Omental fat pad (tissue), 4 donors: ENCODE measurements around the gene SYT15. TPM values are rescaled to one million over a fixed set of nuclear protein-coding genes. Genes with fewer than 3 reads are reported as not detected.

Experiments
- ATAC-seq: fragments of 150-250 bp; one replicate; pipeline ENCODE4 v1.9.1; 2016; ENCODE audit warnings: mild to moderate bottlenecking, moderate library complexity; ENCODE audit not compliant: low FRiP score
- DNase-seq: peaks from one replicate; pipeline ENCODE4 v3.0.0-alpha.2; 2019; ENCODE audit warnings: low spot score
- total RNA-seq, 4 donors: library from RNA; depleted of rRNA; stranded (reverse); fragments of >200 nt; gene quantifications; one replicate each; pipeline ENCODE4 v1.1.0, GENCODE V29; 2016
- TF ChIP-seq, protein P1 (sequence below), 3 donors: fragments of 450-650 bp; IDR thresholded peaks; one replicate each; pipeline ENCODE4 v1.5.1; 2016 to 2017; ENCODE audit warnings: antibody characterized with exemption in 3 of 3, mild to moderate bottlenecking in 3 of 3, moderate library complexity in 2 of 3

The SYT15 gene
- total RNA-seq, 4 donors from 2014 or later, result 0.65 to 9.6 (median 2.9) TPM

DNA sequence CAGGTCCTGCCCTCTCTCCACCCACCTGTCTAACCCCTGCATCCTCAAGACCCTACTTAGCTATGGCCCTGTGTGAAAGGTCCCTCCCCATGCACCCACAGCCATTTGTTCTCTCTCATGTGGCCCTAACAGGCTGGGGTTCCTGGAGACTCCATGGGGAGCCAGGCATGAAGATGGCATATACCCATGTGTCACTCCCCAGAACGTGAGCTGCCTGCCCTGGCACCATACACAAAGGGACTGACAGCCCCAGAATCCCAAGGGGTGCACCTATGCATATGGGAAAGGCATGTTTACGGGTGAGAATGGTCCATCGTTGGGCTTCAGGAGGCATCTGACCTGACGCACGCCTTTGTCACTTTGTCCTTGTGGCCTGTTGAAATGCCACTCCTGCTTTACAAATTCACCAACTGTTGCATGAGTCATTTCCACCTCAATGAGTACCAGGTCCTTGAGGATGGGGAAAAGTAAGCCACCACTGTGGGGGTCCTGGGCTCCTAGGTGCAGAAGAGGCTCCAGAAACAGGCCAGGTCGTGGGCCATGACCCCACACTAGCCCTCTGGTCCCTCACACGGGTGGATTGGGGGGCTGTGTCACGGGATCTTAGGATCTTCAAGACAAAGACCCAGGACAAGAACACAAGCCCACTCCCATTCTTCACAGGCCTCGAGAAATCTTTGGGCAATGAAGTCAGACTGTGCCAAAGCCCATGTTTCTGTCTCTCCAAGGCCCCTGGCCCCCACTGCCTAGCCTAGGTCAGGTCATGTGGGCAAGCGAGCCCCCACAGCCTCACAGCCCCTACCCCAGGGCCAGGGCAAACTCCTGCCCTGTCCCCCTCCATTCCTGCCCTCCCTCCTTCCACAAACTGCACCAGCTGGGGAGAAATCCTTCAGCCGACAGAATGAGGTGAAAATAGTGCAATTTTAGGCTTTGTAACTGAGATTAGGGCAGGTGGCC is 31.1 kb upstream of the SYT15 start:
- DNase-seq (peak; percentile 19), ATAC-seq (no peak)
- TF ChIP-seq, protein P1, sequence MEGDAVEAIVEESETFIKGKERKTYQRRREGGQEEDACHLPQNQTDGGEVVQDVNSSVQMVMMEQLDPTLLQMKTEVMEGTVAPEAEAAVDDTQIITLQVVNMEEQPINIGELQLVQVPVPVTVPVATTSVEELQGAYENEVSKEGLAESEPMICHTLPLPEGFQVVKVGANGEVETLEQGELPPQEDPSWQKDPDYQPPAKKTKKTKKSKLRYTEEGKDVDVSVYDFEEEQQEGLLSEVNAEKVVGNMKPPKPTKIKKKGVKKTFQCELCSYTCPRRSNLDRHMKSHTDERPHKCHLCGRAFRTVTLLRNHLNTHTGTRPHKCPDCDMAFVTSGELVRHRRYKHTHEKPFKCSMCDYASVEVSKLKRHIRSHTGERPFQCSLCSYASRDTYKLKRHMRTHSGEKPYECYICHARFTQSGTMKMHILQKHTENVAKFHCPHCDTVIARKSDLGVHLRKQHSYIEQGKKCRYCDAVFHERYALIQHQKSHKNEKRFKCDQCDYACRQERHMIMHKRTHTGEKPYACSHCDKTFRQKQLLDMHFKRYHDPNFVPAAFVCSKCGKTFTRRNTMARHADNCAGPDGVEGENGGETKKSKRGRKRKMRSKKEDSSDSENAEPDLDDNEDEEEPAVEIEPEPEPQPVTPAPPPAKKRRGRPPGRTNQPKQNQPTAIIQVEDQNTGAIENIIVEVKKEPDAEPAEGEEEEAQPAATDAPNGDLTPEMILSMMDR (IDR thresholded peaks at IDR 0.05), result no peak

DNA sequence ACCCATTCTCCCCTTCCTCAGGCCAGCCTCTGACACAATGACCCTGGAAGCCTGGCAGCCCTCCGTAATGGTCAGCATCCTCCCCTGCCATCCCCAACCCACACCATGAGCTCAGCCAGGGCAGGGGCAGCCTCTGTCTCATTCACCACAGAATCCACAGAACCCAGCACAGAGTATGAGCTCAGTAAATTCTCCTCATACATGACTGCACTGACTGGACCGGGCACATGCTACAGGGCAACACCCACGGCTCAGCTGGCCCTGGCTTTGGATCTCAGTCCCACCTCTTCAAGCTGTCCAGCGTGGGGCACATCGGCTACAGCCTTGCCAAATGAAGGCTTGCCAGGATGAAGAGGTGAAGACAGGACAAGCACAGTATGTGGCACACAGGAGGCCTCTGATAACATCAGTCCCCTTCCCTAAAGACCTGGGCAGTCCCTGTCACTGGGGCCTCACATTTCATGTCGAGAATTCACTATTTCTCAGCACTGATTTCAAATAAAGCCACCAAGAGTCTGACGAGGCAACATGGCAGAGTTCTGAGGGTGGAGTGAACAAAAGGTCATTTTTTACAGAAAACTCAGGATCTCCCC is 30.3 kb upstream of the SYT15 start:
- TF ChIP-seq, protein P1 (IDR thresholded peaks at IDR 0.05), result no peak
- DNase-seq (no peak), ATAC-seq (no peak)

DNA sequence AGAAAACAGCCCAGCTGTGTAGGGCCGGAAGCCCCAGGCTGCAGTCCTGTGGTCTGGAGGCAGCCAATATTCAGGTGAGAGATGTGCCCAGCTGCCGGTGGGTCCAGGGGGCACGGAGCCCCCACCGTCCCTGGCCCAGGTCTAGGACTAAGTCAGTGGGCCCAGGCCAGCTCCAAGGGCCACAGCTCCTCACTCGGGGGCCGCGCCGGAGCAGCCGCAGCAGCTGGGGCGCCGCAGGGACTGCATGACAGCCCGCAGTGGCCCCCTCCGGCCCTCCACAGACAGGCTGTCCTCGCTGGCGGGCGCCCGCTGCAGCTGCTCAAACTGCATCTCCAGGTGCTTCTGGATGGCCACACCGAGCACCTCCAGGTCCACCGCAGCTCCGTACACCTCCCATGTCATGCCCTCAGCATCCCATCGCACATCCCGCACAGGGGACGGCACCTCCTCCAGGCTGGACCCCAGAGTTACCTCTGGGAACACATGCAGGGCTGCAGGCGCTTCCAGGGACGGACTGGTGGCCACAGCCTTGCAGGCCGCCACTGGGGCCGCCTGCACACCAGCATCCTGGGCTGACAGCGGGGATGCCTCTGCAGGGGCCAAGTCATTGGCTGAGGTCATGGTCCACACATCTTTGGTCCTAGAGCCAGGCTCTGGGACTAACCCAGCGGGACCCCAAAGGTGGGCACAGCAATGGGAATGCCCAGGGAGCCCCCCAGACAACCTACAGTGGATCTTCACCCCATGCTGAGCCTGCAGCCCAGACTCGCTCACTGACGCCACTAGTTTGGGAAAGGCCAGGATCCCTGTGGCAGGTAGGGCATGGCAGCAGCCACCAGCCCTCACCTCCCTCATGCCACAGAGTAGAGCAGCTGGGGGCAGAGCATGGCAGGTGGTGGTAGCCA is 29.5 kb upstream of the SYT15 start:
- TF ChIP-seq, protein P1 (IDR thresholded peaks at IDR 0.05), result no peak
- DNase-seq (peak; percentile 23), ATAC-seq (no peak)

DNA sequence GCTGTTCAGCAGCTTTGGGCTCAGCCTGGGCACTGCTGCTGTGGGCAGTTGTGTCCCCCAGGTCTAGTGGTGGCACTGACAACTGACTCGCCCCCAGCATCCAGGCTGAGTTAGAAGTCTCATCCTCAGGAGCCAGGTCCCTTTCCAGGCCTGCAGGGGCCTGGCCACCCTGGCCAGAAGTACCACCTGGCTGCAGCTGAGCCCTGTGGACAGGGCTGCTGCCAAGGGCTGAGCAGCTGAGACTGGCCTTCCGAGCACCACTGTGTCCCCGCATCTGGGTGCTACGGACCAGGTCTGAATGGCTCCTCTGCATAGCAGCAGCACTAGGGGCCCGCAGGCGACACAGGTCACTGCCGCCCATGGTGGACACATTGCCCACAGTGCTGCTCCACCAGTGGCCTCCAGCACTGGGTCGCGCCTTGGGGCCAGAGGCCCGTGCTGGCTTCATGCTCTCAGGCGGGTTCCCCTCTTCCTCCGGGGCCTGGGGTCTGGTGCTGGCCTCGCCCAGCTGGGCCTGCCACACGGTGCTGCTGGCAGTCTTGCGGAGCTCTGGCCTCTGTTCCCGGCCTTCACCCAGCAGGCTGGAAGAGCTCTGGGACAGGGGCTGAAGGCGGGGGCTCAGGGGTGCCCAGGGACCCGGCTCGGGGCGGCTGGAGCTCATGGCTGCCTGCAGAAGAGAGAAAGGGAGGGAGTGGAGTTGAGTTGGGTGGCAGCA is 28.7 kb upstream of the SYT15 start:
- TF ChIP-seq, protein P1 (IDR thresholded peaks at IDR 0.05), result no peak
- DNase-seq (peak; percentile 20), ATAC-seq (no peak)

DNA sequence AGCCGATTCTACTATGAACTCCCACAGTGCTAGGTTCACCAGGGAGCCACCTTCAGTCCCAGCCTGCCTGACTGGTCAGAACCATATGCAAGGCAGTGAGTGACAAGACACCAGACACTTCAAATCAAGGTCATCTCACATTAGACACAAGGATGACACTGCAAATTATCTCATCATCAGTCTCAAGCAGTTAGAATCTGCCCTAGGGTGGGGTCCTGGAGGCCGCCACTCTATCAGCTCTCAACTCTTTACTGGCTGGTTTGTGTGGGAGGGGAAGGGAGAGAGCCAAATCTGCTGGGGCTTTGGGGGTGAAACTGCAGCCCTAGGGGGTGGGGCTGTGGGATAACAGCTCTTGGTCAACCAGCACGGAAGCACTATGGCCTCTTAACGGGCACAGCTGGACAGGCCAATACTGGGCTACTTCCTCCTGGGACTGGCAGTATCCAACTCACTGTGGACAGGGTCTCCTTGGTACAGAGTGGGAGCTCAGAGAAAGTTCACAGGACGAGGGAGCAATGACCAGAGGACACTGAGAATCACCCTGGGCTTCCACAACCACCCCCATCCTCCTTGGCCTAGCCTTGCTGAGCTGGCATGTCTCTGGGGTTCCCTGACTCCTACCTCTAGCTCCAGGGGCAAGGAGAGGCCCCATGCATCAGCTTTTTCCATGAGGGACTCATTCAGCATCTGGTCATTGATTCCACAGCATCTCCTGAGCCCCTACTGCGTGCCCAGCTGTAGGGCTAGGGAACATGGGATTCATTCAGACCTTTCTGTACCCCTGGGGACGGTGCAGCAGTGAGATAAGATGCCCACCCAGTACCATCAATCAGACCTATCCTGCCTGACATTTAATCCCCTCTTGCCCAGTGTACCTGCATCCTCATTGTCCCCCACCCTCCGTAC is 27.9 kb upstream of the SYT15 start:
- ATAC-seq (no peak), DNase-seq (peak; percentile 14)

More for the DNA sequence above, 27.9 kb upstream of the SYT15 start:
- TF ChIP-seq, protein P1 (IDR thresholded peaks at IDR 0.05), result no peak
